22Rv1 (cell line): ENCODE data around the gene XPR1.

Experiments
- CTCF ChIP-seq: fragments of 450-650 bp; IDR thresholded peaks from 2 replicates; pipeline ENCODE4 v1.5.1; 2017; ENCODE audit warnings: mild to moderate bottlenecking
- ZFX ChIP-seq: fragments of 450-650 bp; IDR thresholded peaks from 2 replicates; pipeline ENCODE4 v1.6.1; 2017; ENCODE audit warnings: antibody characterized with exemption, borderline replicate concordance

GRCh38 chr1:180862305-180862704 lies 230.5 kb downstream of the XPR1 start:
- TF ChIP-seq CTCF (no peak), ZFX (no peak)
